Subcutaneous adipose tissue (tissue), 4 donors: Measurements from ENCODE around the gene MORC1. TPM values are rescaled to one million over a fixed set of nuclear protein-coding genes. Genes with fewer than 3 reads are reported as not detected.

Source experiments
- CTCF ChIP-seq: fragments of 450-650 bp; IDR thresholded peaks from one replicate; pipeline ENCODE4 v1.5.1; 2016; ENCODE audit warnings: low read depth, mild to moderate bottlenecking, control low read depth, antibody characterized with exemption, moderate library complexity
- total RNA-seq, 4 donors: library from RNA; depleted of rRNA; stranded (reverse); fragments of >200 nt; gene quantifications; one replicate each; pipeline ENCODE4 v1.1.0, GENCODE V29; 2016

MORC1 gene
- total RNA-seq, 4 donors from 2014 or later: 0.17 TPM; not detected in 3

GRCh38 chr3:109057056-109057455 lies 60.9 kb downstream of the MORC1 start:
- TF ChIP-seq CTCF: no peak

- no peak for TF ChIP-seq CTCF
These were observed 67.3 kb downstream of the MORC1 start for GRCh38 chr3:109050591-109051167.

- TF ChIP-seq CTCF: no peak
These were observed 70.6 kb downstream of the MORC1 start for GRCh38 chr3:109047366-109047765.

GRCh38 chr3:109045271-109046040 lies 72.5 kb downstream of the MORC1 start:
- TF ChIP-seq CTCF: no peak

- no peak for TF ChIP-seq CTCF
These were observed 82.9 kb downstream of the MORC1 start for GRCh38 chr3:109035082-109035481.

GRCh38 chr3:109033000-109033660 lies 84.8 kb downstream of the MORC1 start:
- TF ChIP-seq CTCF: no peak

- no peak for TF ChIP-seq CTCF
These were observed 89.2 kb downstream of the MORC1 start for GRCh38 chr3:109028753-109029152.
